ENCODE measurements around the gene RCE1.

Gene RCE1

GRCh38 chr11:66857927-66858185 lies 14.6 kb downstream of the RCE1 start:
- no peak for DNase-seq

- no peak for DNase-seq
Measured at GRCh38 chr11:66858186-66858938, 15.1 kb downstream of the RCE1 start.

DNA sequence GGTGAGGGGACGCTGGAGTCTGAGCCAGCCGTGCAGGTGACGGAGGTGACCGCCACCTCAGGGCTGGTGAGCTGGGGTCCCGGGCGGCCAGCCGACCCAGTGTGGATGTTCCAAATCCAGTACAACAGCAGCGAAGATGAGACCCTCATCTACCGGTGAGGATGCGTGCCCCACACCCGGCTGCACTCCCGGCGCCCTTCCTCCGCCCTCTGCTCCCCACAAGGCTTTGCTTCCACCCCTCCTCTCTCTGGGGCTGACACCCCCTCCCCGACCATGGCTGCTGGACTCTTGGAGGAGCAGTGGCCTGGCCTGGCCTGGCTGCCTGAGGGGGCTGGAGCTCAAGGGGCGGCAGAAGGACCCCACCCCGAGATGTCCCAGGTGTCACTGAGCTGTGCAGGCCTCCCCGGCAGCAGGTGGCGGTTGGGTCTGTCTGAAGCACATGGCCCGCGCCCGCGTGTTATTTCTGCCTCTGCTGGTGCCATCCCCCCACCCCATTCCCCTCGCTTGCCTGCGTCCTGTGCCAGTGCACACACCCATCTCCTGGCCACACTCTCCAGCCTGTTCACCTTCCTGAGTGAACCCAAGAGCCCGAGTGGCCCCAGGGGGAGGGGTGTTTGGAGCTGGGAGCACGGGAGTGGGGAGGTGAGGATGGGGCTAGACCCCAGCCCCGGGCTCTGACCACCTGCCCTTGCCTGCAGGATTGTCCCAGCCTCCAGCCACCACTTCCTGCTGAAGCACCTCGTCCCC lies 15.9 kb downstream of the RCE1 start:
- DNase-seq, result no peak

DNA sequence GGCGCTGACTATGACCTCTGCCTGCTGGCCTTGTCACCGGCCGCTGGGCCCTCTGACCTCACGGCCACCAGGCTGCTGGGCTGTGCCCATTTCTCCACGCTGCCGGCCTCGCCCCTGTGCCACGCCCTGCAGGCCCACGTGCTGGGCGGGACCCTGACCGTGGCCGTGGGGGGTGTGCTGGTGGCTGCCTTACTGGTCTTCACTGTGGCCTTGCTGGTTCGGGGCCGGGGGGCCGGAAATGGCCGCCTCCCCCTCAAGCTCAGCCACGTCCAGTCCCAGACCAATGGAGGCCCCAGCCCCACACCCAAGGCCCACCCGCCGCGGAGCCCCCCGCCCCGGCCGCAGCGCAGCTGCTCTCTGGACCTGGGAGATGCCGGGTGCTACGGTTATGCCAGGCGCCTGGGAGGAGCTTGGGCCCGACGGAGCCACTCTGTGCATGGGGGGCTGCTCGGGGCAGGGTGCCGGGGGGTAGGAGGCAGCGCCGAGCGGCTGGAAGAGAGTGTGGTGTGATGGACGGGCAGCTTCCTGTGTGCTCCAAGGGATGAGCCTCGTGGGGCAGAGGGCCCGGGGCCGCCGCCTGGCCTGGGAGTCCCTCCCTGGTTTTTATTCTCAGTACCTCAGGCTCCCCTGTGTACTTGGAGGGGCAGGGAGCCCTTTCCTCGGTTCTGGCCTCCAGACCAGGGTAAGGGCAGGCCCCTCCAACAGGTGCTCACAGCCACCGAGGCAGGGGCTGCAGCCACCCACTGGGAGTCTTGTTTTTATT lies 16.6 kb downstream of the RCE1 start:
- no peak for DNase-seq

DNA sequence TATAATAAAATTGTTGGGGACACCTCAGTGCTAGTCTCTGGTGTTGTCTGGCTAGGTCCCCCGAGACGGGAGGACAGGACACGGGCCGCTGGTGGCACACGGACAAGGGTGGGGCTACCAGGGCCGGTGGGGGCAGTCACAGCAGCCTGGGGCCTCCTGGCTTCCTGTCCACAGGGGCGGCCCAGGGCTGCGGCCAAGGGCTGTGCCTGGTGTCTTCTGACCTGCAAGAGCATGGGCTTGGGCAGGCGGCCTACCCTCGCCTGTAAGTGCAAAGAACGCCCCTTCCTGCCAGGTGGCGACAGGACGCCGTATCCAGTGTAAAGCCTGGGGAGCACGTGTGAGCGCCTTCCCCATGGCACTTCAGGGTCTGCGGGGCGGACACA lies 17.2 kb downstream of the RCE1 start:
- DNase-seq, result no peak

GRCh38 chr11:66861038-66861773 lies 18.0 kb downstream of the RCE1 start:
- DNase-seq, result no peak

DNA sequence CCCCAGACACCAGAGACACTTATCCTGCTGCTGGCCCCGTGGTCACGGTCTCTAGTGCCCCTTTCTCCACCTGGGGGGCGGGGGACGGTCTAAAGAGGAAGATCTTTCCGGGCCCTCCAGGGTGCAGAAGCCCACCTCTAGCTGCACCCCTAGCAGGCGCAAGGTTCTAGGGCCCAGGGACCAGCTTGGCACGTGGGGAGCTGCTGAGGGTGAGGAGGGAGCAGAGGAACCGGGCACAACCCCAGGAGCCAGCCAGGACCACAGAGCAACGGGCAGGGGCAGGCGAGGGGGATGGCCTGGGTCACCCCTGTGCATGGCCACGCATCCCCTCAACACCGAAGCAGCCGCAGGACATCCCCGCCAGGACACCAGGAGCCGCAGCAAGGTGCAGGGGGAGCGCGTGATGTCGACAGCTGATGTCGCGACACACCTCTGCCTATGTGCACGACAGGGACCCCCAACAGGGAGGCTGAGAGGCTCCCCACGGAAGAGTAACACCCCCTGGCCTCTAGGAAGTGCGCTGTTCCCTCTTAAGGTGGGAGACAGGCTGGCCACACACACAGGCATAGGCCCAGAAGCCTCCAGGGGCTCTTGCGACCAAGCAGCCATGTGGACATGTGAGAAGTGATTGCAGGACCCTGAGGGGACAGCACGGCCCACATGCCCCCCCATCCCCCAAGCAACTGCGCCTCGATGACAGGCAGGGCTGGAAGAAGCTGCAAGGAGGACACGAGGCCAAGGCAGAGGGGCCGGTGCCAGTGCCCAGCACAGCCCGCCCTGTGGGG lies 18.7 kb downstream of the RCE1 start:
- DNase-seq, result no peak

DNA sequence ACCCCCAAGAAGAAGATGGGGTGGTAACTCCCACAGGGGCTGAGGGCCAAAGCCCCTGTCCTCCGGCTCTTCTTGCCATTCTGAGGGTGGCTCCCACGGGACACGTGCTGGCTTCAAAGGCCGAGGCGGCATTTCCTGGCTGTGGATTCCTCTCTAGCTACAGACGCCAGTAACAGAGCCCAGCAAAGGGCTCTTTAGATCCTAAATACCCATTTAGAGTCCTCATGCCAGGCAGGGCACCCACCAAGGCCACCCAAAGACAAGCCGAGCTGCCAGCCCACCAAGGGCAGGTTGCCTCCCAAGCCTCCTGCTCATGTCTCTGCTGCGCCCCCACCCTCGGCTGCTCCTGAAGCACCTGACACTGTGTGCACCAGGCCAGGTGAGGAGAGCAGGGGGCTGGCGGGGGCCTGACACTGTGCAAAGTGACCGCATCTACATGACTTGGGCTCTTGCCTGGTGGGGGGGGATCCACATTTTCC lies 19.4 kb downstream of the RCE1 start:
- no peak for DNase-seq

DNA sequence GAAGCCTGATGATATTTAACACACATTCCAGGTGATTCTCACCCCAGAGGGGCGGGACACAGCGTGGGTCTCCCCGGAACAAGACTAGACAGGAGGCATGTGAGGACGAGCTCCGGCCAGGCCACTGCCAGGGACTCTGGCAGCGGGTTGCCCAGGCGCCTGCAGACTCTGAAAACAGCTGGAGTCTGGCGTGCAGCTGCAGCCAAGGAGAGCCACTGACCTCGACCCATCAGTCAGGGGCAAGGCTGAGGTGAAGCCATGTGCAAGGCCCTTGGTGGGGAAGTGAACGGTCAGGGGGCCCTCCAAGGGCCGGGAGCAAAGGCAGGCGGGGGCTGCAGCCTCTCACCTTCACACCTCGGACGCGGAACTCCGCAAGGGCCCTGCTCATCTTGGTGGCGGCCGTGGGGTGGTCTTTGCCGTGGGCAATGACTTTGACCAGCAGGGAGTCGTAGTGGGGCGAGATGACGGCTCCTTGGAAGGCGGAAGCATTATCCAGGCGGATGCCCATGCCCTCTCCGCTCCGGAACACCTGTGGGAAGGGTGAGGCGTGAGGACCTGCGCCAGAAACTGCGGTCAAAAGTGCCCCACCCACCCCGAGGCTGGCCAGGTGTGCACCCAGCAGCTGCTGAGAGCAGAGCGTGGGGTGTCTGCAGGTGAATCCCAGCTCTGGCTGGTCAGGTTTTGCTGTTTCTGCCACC lies 20.3 kb downstream of the RCE1 start:
- no peak for DNase-seq

- DNase-seq, result no peak
Measured at GRCh38 chr11:66864172-66864901, 21.1 kb downstream of the RCE1 start.

GRCh38 chr11:66864924-66865697 lies 21.9 kb downstream of the RCE1 start:
- no peak for DNase-seq

DNA sequence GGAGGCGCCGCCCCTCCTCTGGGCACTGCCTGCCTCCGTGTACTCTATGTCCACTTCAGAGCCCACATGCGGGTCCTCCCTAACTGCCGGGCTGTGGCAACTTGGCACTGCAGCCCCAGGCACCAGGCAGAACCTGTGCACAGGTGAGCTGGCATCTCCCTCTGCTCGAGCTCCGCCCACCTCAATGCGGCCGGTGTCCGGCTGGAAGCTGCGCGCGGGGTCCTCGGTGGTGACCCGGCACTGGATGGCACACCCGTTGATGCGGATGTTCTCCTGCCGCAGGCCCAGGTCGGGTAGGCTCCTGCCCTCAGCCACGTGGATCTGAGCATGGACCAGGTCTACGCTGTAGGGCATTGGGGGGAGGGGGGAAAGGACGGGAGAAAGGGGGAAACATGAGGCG lies 22.8 kb downstream of the RCE1 start:
- DNase-seq, result no peak

GRCh38 chr11:66866511-66866986 lies 23.3 kb downstream of the RCE1 start:
- DNase-seq, result no peak

- DNase-seq, result no peak
Measured at GRCh38 chr11:66867425-66868040, 24.3 kb downstream of the RCE1 start.

GRCh38 chr11:66868082-66868725 lies 25.0 kb downstream of the RCE1 start:
- no peak for DNase-seq

DNA sequence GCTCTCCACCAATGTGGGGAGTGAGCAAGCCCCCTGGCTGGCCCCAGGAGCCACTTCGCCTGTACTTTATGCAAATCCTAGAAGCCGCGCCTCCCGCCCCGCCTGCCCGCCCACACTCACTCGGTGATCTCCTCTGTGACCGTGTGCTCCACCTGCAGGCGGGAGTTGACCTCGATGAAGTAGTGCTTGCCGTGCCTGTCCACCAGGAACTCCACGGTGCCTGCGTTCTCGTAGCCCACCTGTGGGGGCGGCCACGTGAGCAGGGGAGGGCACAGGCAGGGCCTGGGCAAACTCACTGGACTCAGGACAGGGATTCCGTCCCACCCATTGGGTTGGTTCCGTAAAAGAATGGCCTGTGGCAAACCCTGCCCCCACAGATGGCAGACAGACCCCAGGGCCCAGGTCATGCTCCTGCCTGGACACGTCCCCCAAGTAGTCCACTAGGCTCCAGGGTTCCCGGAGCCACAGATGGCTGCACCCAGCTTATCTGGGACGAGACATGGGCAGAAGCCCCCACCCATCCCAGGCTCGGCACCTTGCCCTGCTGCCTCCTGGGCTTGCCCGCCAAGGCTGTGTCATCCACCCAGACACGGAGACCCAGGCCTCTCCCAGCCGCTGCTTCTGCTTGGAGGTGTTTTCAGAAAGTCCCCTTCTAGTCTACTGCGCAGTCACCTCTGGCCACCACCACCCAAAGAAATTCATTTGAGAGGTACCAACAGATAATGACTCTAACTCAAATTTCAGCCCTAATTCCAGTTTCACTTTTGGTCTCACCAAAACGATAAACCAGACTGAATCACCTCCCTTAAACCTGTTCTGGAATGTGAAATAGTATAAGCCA lies 25.7 kb downstream of the RCE1 start:
- no peak for DNase-seq

DNA sequence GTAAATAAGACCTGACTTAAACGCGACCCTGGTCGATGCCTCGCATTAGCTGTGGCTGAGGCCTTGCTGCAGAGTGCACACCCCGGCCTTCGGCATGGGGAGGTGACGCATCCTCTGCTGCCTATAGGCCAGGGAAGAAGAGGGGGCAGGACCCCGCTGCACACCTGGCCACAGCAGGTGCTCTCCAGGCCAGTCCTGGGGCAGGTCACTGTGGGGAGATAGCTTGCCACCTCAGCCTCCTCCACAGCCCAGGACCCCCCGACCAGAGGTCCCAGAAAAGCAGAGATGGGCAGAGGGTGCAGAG lies 26.3 kb downstream of the RCE1 start:
- DNase-seq, result no peak

- no peak for DNase-seq
Measured at GRCh38 chr11:66870131-66870530, 26.9 kb downstream of the RCE1 start.

All from NK-92 treated with Interleukin-12 subunit alpha and Interleukin-12 subunit beta, amount 100 ng/mL, for 24 hours (cell line).